NOMO-1 treated with DMSO at 0.1 percent for 48 hours (cell line): ENCODE measurements around the gene GPSM1.

Experiments used
- DNase-seq: peaks from one replicate; lab custom pipeline; 2025; ENCODE audit not compliant: unreplicated experiment; lab: John Stamatoyannopoulos, UW

GPSM1 gene

GRCh38 chr9:136291306-136292025, 35.9 kb upstream of the GPSM1 start:
- DNase-seq = no peak

DNA sequence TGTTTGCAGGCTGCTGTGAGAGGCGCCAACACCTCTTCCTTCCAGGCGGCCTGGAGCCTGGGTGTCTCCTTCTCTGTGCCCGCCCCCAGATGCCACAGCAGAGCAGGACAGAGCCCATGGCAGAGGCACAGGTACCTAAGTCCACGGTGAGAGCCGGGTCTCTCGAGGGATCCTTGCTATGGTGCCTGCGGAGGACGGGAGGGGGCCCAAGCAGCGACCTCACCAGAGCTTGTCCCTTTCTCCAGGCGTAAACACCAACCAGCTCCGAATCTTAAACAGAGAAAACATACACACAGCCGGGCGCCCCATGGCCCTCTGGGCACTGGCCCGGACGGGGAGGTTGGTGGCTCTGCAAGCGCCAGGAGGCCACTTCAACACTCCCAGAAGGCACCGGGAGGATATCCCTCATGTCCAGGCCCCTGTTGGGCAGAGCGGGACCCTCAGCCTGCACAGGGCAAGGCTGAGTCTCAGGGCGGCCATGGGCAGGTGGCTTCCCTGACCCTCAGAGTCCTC, 35.3 kb upstream of the GPSM1 start:
- no peak for DNase-seq

DNA sequence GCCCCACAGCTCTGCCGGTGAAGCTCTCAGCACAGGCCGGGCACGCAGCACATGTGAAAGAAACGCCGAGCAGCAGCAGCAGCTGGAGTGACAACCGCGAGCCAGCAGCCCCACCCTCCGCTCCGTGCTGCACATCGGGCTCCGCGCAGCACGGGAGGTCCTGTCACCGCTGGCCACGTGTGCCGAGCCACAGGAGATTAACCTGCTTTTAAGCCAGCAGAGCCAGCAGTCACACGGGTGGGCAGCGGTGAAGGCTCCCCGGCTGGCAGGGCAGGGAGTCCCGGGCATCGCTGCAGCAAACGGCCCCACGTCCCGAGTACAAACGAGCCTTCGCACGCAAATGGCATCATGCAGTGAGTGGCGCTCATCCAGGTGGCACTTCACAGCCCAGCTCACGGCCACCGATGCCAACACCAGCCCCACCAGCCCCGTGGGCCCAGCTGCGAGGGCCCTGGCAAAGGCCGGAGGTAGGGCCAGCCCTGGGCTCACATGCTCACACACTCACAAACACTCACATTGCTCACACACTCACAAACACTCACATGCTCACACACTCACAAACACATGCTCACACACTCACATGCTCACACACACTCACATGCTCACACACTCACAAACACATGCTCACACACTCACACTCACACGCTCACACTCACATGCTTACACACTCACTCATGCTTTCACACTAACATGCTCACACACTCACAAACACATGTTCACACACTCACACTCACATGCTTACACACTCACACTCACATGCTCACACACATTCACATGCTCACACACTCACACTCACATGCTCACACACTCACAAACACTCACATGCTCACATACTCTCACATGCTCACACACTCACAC, 34.5 kb upstream of the GPSM1 start:
- no peak for DNase-seq

- DNase-seq = no peak
Observed at GRCh38 chr9:136293476-136294077, 33.8 kb upstream of the GPSM1 start.

DNA sequence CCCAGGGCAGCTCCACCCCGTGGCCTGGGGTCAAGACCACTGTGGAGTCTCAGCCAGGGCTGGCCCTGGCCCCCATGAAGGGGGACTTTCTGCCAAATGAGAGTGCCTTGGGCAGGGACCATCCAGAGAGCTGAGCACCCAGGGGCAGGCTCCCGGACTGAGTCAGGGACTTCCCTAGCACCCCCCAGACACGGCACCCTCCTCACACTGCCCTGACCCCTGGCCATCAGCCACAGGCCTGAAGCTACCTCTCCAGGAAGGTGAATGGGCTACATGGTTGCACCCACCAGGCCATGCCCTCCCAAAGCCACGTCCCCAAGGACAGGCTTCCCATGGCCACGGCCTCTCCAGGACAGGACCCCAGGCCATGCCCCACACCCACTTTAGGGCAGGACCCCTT, 32.9 kb upstream of the GPSM1 start:
- no peak for DNase-seq

GRCh38 chr9:136295055-136295454, 32.3 kb upstream of the GPSM1 start:
- DNase-seq = no peak

- no peak for DNase-seq
Observed at GRCh38 chr9:136295542-136296433, 31.6 kb upstream of the GPSM1 start.

GRCh38 chr9:136296434-136297015, 30.8 kb upstream of the GPSM1 start:
- no peak for DNase-seq

DNA sequence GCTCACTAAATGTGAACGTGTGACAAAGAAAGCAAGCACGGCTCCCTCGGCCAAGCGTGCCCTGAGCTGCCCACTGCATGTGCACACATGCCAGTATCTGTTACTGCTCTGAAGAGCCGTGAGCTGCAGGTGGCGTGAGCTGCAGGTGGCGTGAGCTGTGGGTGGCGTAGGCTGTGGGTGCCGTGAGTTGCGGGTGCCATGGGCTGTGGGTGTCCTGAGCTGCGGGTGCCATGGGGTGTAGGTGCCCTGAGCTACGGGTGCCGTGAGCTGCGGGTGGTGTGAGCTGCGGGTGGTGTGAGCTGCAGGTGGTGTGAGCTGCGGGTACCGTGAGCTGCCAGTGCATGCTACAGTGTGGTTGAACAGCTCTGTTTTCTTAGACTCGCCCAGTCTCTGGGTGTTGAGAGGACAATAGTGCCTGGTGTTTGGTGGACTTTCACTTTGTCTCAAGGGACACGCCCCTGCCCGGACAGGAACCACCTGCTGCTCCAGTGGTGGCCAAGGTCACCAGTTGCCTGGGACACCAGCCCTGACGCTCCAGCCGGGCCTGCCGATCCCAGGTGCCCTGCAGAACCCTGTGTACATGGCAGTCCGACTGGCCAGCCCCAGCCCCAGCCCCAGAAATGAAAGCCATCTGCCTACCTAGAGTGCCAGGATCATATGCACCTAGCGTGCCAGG, 30.2 kb upstream of the GPSM1 start:
- no peak for DNase-seq

DNA sequence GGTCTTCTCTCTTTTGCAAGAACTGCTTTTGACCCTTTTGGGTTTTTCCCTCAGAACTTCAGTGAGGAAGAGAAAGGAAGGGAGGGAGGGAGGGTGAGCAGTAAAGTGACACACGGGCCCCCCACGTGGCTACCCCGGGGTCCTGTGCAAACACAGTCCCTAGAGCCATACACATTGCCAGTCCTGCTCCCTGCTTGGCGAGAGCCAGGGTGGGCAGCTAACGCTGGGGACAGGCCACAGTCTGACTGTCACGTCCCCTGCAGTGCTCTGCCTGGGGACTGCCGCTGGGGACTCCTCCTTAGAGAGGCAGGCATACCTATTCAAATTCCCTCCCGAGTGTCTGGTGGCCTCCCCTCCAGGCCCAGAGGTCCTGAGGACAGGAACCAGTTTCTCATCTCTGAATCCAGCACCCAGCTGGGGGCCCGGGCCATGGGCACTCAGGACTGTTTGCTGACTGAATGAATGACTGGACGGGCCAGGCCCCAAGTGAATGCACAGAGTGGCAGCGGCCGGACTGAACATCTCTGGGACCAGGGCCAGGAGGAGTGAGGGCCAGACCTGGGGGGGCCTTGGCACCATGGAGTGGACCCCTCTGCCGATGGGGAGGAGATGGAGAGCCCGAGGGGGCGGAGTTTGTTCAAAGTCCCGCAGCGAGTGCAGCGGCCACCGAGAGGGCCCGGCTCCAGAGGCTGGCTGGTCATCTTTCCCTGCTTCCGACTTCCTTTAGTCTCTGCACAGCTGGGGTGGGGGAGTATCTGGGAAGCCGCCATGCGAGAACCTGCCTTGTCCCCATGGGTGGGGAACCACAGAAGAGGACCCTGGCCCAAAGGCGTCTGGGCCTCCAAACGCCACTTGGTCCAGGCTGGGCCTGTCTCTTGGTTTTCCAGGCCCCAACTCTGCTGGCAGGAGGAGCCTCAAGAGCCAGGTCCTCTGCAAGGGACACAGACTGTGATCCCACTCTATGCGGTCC, 29.3 kb upstream of the GPSM1 start:
- no peak for DNase-seq

GRCh38 chr9:136299116-136299515, 28.2 kb upstream of the GPSM1 start:
- DNase-seq = no peak

DNA sequence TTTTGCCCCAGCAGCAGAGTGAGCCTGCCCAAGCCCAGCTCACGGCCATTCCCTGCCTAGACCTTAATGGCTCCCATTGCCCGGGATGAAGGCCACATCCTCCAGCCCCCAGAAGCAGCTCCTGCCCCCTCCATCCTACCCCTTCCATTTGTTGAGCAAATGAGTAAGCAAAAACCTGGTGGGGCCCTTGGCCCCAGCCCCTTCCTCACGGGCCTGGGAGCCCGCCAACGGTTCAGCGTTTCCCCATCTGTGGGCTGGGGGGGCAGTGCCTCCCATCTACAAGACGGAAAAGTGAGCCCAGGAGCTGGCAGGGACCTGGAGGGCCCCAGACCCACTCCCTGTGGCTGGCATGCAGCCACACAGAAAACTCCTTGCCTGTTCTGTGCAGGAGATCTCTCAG, 27.8 kb upstream of the GPSM1 start:
- DNase-seq = no peak

GRCh38 chr9:136300016-136300545, 27.3 kb upstream of the GPSM1 start:
- no peak for DNase-seq

- no peak for DNase-seq
Observed at GRCh38 chr9:136300866-136301265, 26.5 kb upstream of the GPSM1 start.

DNA sequence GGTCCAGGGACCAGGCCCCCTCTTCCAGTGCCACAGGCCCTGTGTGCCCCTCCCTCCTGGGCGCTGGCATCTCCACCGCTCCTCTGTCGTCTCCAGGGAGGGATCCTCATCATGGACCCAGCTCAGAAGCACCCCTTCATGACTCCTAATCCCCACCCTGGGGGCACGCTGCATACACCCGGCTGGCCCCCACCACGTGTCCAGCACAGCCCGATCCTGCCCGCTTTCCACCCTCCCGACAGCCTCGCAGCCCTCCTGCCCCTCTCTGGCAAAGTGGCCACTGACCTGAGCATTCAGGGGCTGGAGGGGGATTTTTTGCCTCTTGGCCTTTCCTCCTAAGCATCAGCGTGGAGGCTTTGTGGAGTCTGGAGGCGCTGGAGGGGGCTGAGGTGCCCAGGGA, 24.8 kb upstream of the GPSM1 start:
- DNase-seq = no peak

DNA sequence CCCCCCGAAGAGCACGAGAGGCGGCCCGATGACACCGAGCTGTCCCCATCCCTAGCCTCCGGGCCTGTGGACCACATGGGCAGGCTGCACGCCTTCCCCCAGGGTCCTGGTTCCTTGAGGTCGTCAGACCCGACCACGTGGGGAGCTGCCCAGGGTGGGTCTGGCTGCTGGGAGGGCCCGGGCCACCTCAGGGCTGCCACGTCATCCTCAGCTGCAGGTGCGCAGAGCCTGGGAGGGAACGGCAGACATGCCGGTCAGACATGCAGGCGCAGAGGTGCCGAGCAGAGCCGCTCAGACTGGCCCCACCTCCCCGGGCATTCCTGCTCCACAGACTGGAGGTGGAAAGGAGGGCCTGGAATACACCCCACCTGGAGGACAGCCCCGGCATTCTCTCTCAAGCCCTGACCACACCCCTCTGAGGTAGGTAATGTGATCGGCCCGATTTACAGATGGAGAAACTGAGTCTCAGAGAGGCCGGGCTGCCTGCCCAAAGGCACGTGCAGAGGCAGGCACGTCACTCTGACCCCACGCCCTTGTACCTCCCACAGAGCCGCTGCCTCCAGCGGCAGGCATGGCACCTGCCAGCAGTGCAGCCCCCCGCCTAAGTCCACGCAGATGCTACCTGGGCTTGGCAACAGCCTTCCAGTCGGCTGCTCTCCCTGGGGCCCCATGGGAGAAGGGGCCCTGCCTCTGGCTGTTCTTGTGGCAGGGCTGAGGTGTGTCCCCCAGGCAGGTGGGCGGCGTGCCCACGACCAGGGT, 24.1 kb upstream of the GPSM1 start:
- DNase-seq = no peak

GRCh38 chr9:136303825-136304416, 23.4 kb upstream of the GPSM1 start, which contains the start of gene CCDC187:
TSS of gene CCDC187 (minus strand) at chr9:136304094. CDS start at chr9:136303830, 264 bp downstream.
- peak; percentile 21 for DNase-seq
